ENCODE measurements around the gene DENND4C. TPM values are rescaled to one million over a fixed set of nuclear protein-coding genes. Genes with fewer than 3 reads are reported as not detected.

DENND4C gene
- total RNA-seq, 1 donor from 2014 or later = 34.5 TPM

DNA sequence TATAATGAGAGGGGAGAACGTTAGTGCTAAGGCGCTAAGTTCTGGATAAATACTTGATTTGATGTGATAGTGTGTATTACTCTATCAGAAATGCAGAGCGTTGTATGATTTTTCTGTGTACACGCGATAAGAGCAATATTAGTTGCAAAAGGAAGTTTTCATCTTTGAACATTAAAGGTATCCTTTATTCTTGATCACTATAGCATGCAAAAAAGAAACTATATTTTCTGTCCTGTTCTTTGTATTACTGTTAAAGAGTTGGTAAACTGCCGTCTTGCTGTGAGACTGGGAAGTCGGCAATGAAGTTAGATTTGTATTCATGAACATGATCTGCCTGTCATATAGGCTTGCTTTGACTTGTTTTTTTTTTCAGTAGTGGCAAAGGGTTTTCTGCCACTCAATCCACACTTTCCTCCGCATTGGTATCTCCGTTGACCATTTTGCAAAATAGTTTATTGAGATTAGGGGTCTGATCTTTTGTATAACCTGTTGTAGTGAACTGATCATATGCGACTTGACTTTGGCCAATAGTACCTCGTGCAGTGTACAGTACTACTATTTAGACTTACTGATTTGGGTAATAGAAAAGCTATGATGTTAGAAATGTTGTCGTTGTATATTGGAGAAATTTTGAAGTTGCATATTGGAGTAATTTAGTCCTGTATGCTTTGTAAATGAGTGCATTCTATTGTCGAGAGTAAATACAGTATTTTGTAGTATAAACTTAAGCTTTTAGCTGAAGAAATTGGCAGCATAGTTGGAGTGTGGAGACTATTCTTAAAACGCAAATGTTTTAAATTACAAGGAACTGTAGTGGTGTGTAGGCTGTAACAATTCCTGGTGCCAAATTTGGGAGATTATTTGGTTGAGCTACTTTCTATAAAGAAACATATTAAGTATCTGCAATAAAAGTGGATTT, 1.7 kb downstream of the DENND4C start:
- Mint-ChIP-seq H3K36me3 (ENCODE audit: unreplicated experiment) (no peaks in the 10 kb centered on the region), H3K27ac (ENCODE audit: unreplicated experiment) (no peak overlapping the region), H3K4me1 (ENCODE audit: low read depth, unreplicated experiment) (peaks cover 6% of the 10 kb centered on the region), H3K4me3 (ENCODE audit: unreplicated experiment) (no peak overlapping the region), H3K9me3 (ENCODE audit: unreplicated experiment) (peaks cover 6% of the 10 kb centered on the region), H3K27me3 (ENCODE audit: unreplicated experiment) (peaks cover 2% of the 10 kb centered on the region)
- TF ChIP-seq, protein P1, sequence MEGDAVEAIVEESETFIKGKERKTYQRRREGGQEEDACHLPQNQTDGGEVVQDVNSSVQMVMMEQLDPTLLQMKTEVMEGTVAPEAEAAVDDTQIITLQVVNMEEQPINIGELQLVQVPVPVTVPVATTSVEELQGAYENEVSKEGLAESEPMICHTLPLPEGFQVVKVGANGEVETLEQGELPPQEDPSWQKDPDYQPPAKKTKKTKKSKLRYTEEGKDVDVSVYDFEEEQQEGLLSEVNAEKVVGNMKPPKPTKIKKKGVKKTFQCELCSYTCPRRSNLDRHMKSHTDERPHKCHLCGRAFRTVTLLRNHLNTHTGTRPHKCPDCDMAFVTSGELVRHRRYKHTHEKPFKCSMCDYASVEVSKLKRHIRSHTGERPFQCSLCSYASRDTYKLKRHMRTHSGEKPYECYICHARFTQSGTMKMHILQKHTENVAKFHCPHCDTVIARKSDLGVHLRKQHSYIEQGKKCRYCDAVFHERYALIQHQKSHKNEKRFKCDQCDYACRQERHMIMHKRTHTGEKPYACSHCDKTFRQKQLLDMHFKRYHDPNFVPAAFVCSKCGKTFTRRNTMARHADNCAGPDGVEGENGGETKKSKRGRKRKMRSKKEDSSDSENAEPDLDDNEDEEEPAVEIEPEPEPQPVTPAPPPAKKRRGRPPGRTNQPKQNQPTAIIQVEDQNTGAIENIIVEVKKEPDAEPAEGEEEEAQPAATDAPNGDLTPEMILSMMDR (IDR thresholded peaks at IDR 0.05; ENCODE audit: partially characterized antibody, unreplicated experiment) = no peak
- DNase-seq = no peak

DNA sequence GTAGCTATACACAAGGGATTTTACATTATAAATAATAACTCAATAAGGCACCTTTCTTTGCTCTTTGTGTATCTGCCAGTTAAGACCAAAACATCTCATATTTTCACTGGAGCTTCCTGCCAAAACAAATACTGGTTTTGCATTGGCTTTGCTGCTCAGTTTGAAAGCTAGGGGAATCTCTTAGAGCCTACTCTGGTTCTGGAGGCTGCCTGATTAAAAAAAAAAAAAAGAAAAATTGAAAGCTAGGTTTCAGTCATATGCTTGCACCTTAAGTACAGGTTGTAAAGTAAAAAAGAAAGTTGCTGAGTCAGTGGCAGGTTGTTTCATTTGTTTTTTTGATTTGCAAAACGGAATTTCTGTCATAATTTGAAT, 2.3 kb downstream of the DENND4C start:
- Mint-ChIP-seq H3K36me3 (ENCODE audit: unreplicated experiment) (no peaks in the 10 kb centered on the region), H3K27ac (ENCODE audit: unreplicated experiment) (no peak overlapping the region), H3K9me3 (ENCODE audit: unreplicated experiment) (peaks cover 6% of the 10 kb centered on the region), H3K4me3 (ENCODE audit: unreplicated experiment) (no peak overlapping the region), H3K27me3 (ENCODE audit: unreplicated experiment) (peaks cover 2% of the 10 kb centered on the region), H3K4me1 (ENCODE audit: low read depth, unreplicated experiment) (peaks cover 6% of the 10 kb centered on the region)
- no peak for DNase-seq
- TF ChIP-seq, protein P1 (IDR thresholded peaks at IDR 0.05; ENCODE audit: partially characterized antibody, unreplicated experiment) = no peak

DNA sequence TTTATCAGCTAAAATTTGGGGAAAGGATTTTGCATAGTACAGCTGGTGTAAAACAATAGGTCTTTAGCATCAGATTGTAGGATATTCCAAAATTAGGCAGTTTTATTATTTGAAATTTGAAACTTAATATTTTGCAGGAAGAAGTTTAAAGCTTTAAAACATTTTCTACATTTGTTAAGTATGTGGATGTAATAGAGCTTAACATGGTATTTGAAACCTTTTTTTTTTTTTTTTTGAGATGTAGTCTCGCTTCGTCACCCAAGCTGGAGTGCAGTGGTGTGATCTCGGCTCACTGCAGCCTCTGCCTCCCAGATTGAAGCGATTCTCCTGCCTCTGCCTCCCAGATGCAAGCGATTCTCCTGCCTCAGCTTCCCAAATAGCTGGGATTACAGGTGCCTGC, 2.9 kb downstream of the DENND4C start:
- Mint-ChIP-seq H3K4me1 (ENCODE audit: low read depth, unreplicated experiment) (peaks cover 6% of the 10 kb centered on the region), H3K36me3 (ENCODE audit: unreplicated experiment) (no peaks in the 10 kb centered on the region), H3K27ac (ENCODE audit: unreplicated experiment) (no peak overlapping the region), H3K9me3 (ENCODE audit: unreplicated experiment) (peaks cover 4% of the 10 kb centered on the region), H3K27me3 (ENCODE audit: unreplicated experiment) (peaks cover 2% of the 10 kb centered on the region), H3K4me3 (ENCODE audit: unreplicated experiment) (no peak overlapping the region)
- TF ChIP-seq, protein P1 (IDR thresholded peaks at IDR 0.05; ENCODE audit: partially characterized antibody, unreplicated experiment) = no peak
- no peak for DNase-seq

DNA sequence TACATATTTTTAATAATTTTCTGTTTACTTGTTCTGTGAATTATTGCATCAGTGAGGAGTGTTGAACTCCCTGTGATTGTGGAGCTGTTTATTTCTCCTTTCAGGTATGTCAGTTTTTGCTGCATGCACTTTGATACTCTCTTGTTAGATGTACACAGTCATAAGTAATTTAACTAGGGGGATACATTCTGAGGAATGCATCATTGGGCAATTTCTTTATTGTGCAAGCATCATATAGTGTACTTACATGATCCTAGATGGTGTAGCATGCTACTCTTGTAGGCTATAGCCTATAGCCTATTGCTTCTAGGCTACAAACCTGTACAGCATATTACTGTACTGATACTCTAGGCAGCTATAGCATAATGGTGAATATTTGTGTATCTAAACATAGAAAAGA, 9.5 kb downstream of the DENND4C start:
- no peak overlapping the region for H3K4me3 Mint-ChIP-seq (ENCODE audit: unreplicated experiment)

More for the DNA sequence above, 9.5 kb downstream of the DENND4C start:
- Mint-ChIP-seq H3K9me3 (ENCODE audit: unreplicated experiment) (no peaks in the 10 kb centered on the region), H3K36me3 (ENCODE audit: unreplicated experiment) (peaks cover 5% of the 10 kb centered on the region), H3K27ac (ENCODE audit: unreplicated experiment) (no peak overlapping the region), H3K27me3 (ENCODE audit: unreplicated experiment) (no peaks in the 10 kb centered on the region), H3K4me1 (ENCODE audit: low read depth, unreplicated experiment) (peaks cover 2% of the 10 kb centered on the region)
- no peak for DNase-seq
- TF ChIP-seq, protein P1 (IDR thresholded peaks at IDR 0.05; ENCODE audit: partially characterized antibody, unreplicated experiment) = no peak

Measured in glutamatergic neuron (in vitro differentiated cells).